Fibroblast of the aortic adventitia (primary cell): ENCODE data around the gene SLC5A6. TPM values are rescaled to one million over a fixed set of nuclear protein-coding genes. Genes with fewer than 3 reads are reported as not detected.
"Not testable (repeated sequence)": the region's sequence is repeated elsewhere in the genome, so short reads cannot be mapped to it uniquely, and the experiment has no call there.

ENCODE experiments used
- DNase-seq: peaks from one replicate; pipeline ENCODE4 v3.0.0-alpha.2; 2010; ENCODE audit warnings: low read depth
- H3K4me3 ChIP-seq: 2 replicates; pipeline ENCODE4 v1.5.1; 2011; ENCODE audit warnings: low read depth, mild to moderate bottlenecking, control low read depth, low read length, moderate library complexity
- CTCF ChIP-seq: IDR thresholded peaks from 2 replicates; pipeline ENCODE4 v1.5.1; 2011; ENCODE audit warnings: mild to moderate bottlenecking, low read length, control low read depth, inconsistent platforms; ENCODE audit not compliant: insufficient read depth
- total RNA-seq: library from RNA; depleted of rRNA; stranded (reverse); fragments of >200 nt; gene quantifications from 2 replicates; pipeline ENCODE4 v1.2.3, GENCODE V29; 2012; ENCODE audit warnings: low replicate concordance

The SLC5A6 gene
- total RNA-seq, 1 donor, result 20.0 TPM

DNA sequence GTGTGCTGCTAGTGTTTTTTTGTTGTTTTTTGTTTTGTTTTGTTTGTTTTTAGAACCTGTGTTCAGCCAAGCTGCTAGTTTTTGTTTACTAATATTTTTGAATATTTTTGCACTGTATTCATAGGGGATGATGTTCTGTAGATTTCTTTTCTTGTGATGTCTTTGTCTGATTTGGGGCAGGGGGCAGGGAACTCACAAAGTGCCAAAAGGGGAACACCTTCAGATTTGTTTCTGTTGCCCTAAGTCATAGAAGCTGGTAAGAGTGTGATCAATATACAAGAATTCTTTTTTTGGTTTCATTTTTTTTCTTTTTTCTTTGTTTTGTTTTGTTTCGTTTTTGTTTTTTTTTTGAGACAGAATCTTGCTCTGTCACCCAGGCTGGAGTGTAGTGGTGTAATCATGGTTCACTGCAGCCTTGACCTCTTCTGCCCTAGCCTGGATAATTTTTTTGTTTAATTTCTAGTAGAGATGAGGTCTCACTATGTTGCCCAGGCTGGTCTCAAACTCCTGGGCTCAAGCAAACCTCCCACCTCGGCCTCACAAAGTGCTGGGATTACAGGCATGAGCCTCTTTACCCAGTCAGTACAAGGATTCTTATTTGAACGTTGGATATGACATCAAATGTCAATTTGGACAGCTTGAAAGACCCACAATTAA lies 32.6 kb downstream of the SLC5A6 start:
- TF ChIP-seq CTCF, result no peak
- no peak overlapping the region for H3K4me3 ChIP-seq
- DNase-seq, result no peak

- no peak overlapping the region for H3K4me3 ChIP-seq
- TF ChIP-seq CTCF, result no peak
- no peak for DNase-seq
These were observed 33.6 kb downstream of the SLC5A6 start for GRCh38 chr2:27178469-27178868.

DNA sequence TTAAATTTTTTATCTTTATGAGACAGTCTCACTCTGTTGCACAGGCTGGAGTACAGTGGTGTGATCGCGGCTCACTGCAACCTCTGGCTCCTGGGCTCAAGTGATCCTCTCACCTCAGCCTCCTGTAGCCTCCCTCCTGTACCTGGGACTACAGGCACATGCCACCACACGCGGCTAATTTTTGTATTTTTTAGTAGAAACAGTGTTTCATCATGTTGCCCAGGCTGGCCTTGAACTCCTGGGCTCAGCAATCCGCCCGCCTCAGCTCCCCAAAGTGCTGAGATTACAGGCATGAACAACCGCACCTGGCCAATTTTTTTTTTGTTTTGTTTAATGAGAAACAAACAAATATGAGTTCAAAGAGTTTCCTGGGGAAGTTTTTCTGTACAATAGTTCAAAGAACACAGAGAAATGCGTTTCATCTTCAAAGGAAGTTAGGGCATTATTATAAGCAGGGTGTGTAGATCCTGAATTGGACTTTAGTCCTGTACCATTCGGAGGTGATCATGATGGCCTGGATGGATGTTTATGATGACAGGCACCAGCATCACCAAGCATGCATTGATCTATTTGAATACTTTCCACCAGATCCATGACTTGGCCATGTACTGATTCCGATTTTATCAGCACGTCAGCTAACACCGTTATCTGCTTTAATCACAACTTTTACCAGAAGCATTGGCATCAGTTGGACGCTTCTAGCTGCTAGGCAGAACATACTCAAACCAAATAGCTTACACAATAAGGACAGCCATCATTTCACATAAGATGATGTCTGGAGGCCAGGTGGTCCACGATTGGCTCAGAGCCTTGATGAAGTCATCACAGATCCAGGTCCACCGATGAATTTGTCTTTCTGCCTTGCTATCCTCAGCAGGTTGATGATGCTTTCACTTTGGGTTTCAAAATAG lies 34.4 kb downstream of the SLC5A6 start:
- DNase-seq, result no peak
- no peak for TF ChIP-seq CTCF
- H3K4me3 ChIP-seq, result no peak overlapping the region

DNA sequence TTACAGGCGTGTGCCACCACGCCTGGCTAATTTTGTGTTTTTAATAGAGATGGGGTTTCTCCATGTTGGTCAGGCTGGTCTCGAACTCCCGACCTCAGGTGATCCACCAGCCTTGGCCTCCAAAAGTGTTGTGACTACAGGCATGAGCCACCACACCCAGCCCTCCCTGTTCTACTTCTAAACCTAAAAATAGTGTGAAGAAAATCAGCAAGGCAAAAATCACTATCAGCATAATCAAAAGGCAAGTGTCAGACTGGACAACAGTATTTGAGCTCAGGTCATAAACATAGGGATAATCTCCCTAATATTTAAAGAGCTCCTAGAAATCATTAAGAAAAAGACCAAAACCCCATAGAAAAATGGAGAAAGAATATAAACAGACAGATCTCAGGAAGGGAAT lies 36.3 kb downstream of the SLC5A6 start:
- not testable (repeated sequence) for DNase-seq

DNA sequence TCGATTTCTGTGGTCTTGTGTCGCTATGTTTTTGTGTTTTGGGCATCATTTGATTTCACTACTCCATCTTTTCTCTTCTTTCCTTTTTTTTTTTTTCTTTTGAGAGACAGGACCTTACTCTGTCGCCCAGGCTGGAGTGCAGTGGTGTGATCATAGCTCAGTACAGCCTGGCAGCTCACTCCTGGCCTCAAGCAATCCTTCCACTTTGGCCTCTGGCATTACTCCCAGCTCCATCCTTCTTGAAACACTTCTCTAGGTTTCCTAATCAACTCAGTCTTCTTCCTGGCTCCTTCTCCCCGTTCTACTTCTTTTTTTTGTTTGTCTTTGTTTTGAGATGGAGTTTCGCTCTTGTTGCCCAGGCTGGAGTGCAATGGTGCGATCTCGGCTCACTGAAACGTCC lies 36.7 kb downstream of the SLC5A6 start:
- no peak for TF ChIP-seq CTCF
- DNase-seq, result peak; percentile 48
- no peak overlapping the region for H3K4me3 ChIP-seq

More for the DNA sequence above, 36.3 kb downstream of the SLC5A6 start:
- not testable (repeated sequence) for H3K4me3 ChIP-seq

DNA sequence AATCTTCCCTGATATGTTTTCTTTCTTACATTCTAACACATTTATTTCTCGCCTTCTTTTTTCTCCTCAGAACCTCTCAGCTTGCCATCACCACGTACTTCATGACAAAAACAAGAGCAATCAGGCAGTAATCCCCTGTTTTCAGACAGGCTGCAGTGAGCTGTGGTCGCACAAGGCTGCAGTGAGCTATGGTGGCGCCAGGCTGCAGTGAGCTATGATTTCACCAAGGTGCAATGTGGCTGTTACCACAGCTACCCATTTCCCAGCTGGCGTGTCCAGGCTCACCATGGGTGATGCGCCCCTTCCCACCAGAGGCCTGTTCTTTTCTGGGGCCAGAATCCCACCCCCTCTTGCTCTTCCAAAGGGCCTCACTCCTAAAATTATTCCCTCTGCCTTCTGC lies 37.4 kb downstream of the SLC5A6 start:
- H3K4me3 ChIP-seq, result no peak overlapping the region
- no peak for DNase-seq
- no peak for TF ChIP-seq CTCF

GRCh38 chr2:27171351-27171848 lies 40.7 kb downstream of the SLC5A6 start:
- no peak for DNase-seq
- no peak overlapping the region for H3K4me3 ChIP-seq
- no peak for TF ChIP-seq CTCF
